IPS-18a (cell line): Measurements from ENCODE around the gene CATSPERE.

Experiments
- H3K27ac ChIP-seq: one replicate; pipeline ENCODE4 v1.5.1; 2013; ENCODE audit warnings: low read length
- H3K27me3 ChIP-seq: one replicate; pipeline ENCODE4 v1.6.1; 2013; ENCODE audit warnings: mild to moderate bottlenecking, low read length; ENCODE audit not compliant: control insufficient read depth, insufficient read depth
- H3K36me3 ChIP-seq: one replicate; pipeline ENCODE4 v1.6.1; 2013; ENCODE audit warnings: low read depth, low read length; ENCODE audit not compliant: control insufficient read depth
- H3K4me1 ChIP-seq: one replicate; pipeline ENCODE4 v1.6.1; 2013; ENCODE audit warnings: low read depth, low read length; ENCODE audit not compliant: control insufficient read depth
- H3K4me3 ChIP-seq: one replicate; pipeline ENCODE4 v1.5.1; 2013; ENCODE audit warnings: low read length
- H3K9ac ChIP-seq: one replicate; pipeline ENCODE4 v1.6.1; 2013; ENCODE audit warnings: mild to moderate bottlenecking, low read length, moderate library complexity
- H3K9me3 ChIP-seq: one replicate; pipeline ENCODE4 v1.6.1; 2013; ENCODE audit warnings: low read depth, low read length; ENCODE audit not compliant: control insufficient read depth

CATSPERE gene

DNA sequence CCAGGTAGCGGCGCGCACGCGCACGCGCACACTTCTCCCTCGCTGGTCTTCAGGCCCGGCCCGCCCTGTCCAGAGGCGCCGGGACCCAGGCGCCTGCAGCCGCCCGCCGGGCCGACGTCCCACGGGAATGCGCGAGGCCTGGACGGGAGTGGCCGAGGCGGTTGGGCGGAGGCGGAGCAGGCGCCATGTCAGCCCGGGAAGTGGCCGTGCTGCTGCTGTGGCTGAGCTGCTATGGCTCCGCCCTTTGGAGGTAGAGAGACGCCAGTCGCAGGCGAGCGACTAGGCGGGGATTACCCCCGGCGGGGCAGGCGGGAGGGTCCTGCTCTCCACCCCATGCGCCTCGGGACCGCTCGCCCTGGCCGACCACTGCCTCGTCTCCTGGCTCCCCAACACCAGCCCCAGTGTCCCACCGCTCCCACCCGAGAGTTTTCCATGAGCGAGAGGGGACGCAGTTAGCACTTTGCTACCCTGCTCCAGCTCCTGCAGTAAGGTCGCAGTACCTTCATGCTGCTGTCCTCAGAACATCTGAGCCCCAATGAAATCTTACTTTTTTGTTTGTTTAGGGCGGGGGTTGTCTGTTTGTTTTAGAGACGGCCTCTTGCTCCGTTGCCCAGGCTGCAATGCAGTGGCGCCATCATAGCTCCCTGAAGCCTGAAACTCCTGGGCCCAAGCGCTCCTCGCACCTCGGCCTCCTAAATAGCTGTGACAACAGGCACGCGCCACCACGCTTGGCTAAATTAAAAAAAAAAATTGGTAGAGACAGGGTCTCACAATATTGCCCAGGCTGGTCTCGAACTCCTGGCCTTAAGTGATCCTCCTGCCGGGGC lies at the start of gene CATSPERE:
CATSPERE (plus strand) TSS at position 29 of the 827 bp plus-strand sequence; CDS start at position 186, 157 bp downstream.
- Histone ChIP-seq H3K4me3 (peak within 1 kb of the TSS; percentile 55), H3K27me3 (no peaks in the 10 kb centered on the region), H3K4me1 (peaks cover 1% of the 10 kb centered on the region), H3K9ac (peak within 1 kb of the TSS; percentile 55), H3K27ac (no peak within 1 kb of the TSS), H3K36me3 (no peaks in the 10 kb centered on the region), H3K9me3 (no peaks in the 10 kb centered on the region)

- peaks cover 11% of the 10 kb centered on the region for H3K4me1 ChIP-seq
- no peak overlapping the region for H3K9ac ChIP-seq
- H3K4me3 ChIP-seq = no peak overlapping the region
- no peaks in the 10 kb centered on the region for H3K9me3 ChIP-seq
- no peaks in the 10 kb centered on the region for H3K27me3 ChIP-seq
- H3K27ac ChIP-seq = no peak overlapping the region
- H3K36me3 ChIP-seq = peaks cover 73% of the 10 kb centered on the region
Measured at GRCh38 chr1:244412176-244412575, 48.9 kb upstream of the CATSPERE start.

- Histone ChIP-seq H3K9me3 (no peaks in the 10 kb centered on the region), H3K4me3 (no peak overlapping the region), H3K36me3 (peaks cover 72% of the 10 kb centered on the region), H3K9ac (no peak overlapping the region), H3K4me1 (peaks cover 11% of the 10 kb centered on the region), H3K27ac (no peak overlapping the region), H3K27me3 (no peaks in the 10 kb centered on the region)
Measured at GRCh38 chr1:244413736-244414135, 47.3 kb upstream of the CATSPERE start.

DNA sequence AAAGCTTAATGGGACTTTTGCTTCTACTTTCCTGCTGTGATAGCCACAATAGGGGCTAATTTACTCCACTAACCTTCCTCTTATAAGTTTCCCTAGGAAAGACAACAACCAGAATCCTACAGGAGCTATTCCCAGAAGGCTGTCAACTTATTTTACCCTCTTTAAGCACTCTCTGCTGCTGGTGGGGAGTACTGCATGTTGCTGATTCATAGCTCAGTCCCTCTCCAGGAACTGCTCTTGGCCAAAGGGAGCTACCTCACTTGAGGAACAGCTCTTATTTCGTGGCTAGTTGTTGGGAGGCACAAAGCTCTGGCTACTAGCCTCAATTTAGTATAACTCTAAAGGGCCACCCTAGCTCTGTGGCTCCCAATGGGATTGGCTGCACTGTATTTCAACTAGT lies 46.5 kb upstream of the CATSPERE start:
- Histone ChIP-seq H3K27me3 (no peaks in the 10 kb centered on the region), H3K9ac (no peak overlapping the region), H3K36me3 (peaks cover 75% of the 10 kb centered on the region), H3K4me3 (no peak overlapping the region), H3K27ac (no peak overlapping the region), H3K4me1 (peaks cover 4% of the 10 kb centered on the region), H3K9me3 (no peaks in the 10 kb centered on the region)

DNA sequence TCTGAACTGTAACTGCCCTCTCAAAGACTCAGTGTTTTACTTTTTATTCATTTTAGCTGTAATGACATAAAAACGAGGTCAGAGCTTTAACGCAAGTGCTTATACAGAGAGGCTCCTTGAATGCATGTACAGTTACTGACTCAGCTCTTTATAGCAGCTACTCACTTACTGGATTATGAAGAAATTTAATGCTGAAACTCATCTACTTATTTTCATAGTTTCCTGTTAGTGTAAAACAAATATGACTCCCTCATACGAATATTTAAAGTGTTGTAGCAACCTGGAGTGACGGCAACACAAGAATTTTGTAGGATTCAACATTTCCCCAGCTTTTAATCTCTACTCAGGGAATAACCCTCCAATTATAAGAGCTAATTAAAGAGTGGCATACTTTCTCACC lies 42.0 kb upstream of the CATSPERE start:
- H3K27ac ChIP-seq = no peak overlapping the region
- no peaks in the 10 kb centered on the region for H3K9me3 ChIP-seq
- no peak overlapping the region for H3K4me3 ChIP-seq
- H3K9ac ChIP-seq = no peak overlapping the region
- peaks cover 79% of the 10 kb centered on the region for H3K36me3 ChIP-seq
- H3K27me3 ChIP-seq = no peaks in the 10 kb centered on the region
- no peaks in the 10 kb centered on the region for H3K4me1 ChIP-seq

- no peak overlapping the region for H3K4me3 ChIP-seq
- no peak overlapping the region for H3K27ac ChIP-seq
- H3K4me1 ChIP-seq = no peaks in the 10 kb centered on the region
- peaks cover 55% of the 10 kb centered on the region for H3K36me3 ChIP-seq
- no peaks in the 10 kb centered on the region for H3K27me3 ChIP-seq
- no peak overlapping the region for H3K9ac ChIP-seq
- no peaks in the 10 kb centered on the region for H3K9me3 ChIP-seq
Measured at GRCh38 chr1:244422174-244422573, 38.9 kb upstream of the CATSPERE start.

DNA sequence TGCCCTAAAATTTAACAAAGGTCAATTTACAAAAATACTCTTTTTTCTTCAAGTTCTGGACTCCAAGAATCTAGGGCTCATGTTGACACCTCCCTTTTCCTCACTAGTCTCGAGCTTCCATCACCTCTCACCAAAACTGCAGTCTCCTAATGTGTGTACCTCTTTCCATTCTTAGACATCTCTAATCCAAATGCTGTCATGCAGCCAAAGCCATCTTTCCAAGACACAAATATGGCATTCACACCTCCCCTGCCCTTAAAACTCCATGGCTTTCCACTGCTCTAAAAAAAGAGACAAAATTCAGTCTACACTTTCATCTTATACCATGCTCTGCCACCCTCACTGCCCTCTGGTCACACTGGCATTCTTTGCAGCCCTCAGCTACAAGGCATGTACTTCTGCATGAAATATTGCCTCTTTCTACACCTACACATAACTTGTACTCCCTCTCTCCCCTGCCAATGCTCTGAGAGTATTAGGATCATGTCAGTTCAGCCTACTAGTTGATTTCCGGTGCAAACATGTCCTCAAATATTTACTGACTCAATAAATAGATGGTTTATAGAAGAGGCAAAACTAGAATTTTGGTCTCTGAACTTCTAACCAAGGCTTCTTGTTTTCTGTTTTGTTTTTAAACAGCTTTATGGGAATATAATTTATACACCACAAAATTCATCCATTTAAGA lies 36.3 kb upstream of the CATSPERE start:
- H3K36me3 ChIP-seq = peaks cover 40% of the 10 kb centered on the region
- no peak overlapping the region for H3K9ac ChIP-seq
- H3K4me3 ChIP-seq = no peak overlapping the region
- no peaks in the 10 kb centered on the region for H3K4me1 ChIP-seq
- H3K9me3 ChIP-seq = no peaks in the 10 kb centered on the region
- no peak overlapping the region for H3K27ac ChIP-seq
- no peaks in the 10 kb centered on the region for H3K27me3 ChIP-seq

DNA sequence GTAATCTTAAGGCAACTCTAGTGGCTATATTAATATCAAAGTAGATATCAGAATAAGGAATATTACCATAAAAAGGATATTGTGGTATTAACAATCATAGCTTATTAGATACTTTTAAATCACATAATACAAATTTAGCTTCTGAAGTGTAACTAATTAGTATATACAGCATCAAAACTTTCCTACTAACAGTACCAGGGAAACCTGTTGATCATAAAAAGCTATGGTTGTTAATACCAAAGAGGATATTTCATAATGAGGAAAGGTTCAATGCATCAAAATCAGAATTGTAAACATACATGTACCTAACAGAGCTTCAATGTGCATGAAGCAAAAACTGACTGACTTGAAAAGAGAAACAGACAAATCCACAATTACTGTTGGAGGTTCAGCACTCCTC lies 33.4 kb upstream of the CATSPERE start:
- Histone ChIP-seq H3K4me3 (no peak overlapping the region), H3K9me3 (no peaks in the 10 kb centered on the region), H3K36me3 (peaks cover 36% of the 10 kb centered on the region), H3K27ac (no peak overlapping the region), H3K4me1 (no peaks in the 10 kb centered on the region), H3K9ac (no peak overlapping the region), H3K27me3 (no peaks in the 10 kb centered on the region)

DNA sequence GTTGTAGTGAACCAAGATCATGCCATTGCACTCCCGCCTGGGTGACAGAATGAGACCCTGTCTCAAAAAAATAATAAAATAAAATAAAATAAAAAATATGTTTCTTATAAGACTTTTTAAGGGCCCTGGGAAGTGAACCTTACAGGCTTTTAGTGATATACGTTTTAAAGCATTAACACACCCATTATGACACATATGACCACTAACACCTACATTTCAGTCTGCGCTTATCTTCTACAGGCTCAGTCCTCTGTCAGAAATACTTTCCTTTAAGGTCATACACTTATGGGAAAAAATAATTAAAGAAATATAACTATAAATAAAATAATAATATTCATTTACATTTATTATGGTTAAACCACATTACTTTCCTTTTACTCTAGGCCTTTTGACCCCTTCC lies 31.3 kb upstream of the CATSPERE start:
- H3K27ac ChIP-seq = no peak overlapping the region
- H3K36me3 ChIP-seq = peaks cover 25% of the 10 kb centered on the region
- no peak overlapping the region for H3K4me3 ChIP-seq
- H3K27me3 ChIP-seq = no peaks in the 10 kb centered on the region
- H3K9me3 ChIP-seq = no peaks in the 10 kb centered on the region
- no peaks in the 10 kb centered on the region for H3K4me1 ChIP-seq
- no peak overlapping the region for H3K9ac ChIP-seq

- Histone ChIP-seq H3K27me3 (no peaks in the 10 kb centered on the region), H3K27ac (no peak overlapping the region), H3K9me3 (no peaks in the 10 kb centered on the region), H3K4me3 (no peak overlapping the region), H3K4me1 (no peaks in the 10 kb centered on the region), H3K36me3 (peaks cover 30% of the 10 kb centered on the region), H3K9ac (no peak overlapping the region)
Measured at GRCh38 chr1:244431166-244431565, 29.9 kb upstream of the CATSPERE start.

- Histone ChIP-seq H3K27ac (no peak overlapping the region), H3K36me3 (peaks cover 36% of the 10 kb centered on the region), H3K27me3 (no peaks in the 10 kb centered on the region), H3K4me3 (no peak overlapping the region), H3K4me1 (peaks cover 12% of the 10 kb centered on the region), H3K9me3 (no peaks in the 10 kb centered on the region), H3K9ac (no peak overlapping the region)
Measured at GRCh38 chr1:244435562-244436205, 25.4 kb upstream of the CATSPERE start.
